PC-3 (cell line): ENCODE measurements around the gene ARHGEF11.

Experiments
- CTCF ChIP-seq: fragments of 300-600 bp; sonication (generic); conservative IDR thresholded peaks from 2 replicates; pipeline ENCODE4 v1.5.1; 2017; ENCODE audit warnings: antibody characterized with exemption, low read depth, mild to moderate bottlenecking, low read length
- EZH2 ChIP-seq: fragments of 300-600 bp; sonication (generic); IDR thresholded peaks from one replicate; pipeline ENCODE4 v1.6.1; 2017; ENCODE audit warnings: antibody characterized with exemption, mild to moderate bottlenecking, low read length; ENCODE audit not compliant: unreplicated experiment
- EZH2phosphoT487 ChIP-seq: fragments of 300-600 bp; sonication (generic); IDR thresholded peaks from 2 replicates; pipeline ENCODE4 v1.6.1; 2018; ENCODE audit warnings: mild to moderate bottlenecking, antibody characterized with exemption, low read length, borderline replicate concordance

- TF ChIP-seq EZH2phosphoT487 (no peak), CTCF (no peak), EZH2 (no peak)
Measured at GRCh38 chr1:157008502-157008901, 37.0 kb downstream of the ARHGEF11 start.
